Kidney (tissue), 14 donors: ENCODE data around the gene COPS7A. TPM values are rescaled to one million over a fixed set of nuclear protein-coding genes. Genes with fewer than 3 reads are reported as not detected.

Experiments used
- DNase-seq, 5 donors: peaks; one replicate each; pipeline ENCODE4 v3.0.0-alpha.2; 2013 to 2020
- FAIRE-seq: peaks from 2 replicates; lab custom pipeline; 2012; peaks lifted over from hg19 to GRCh38; lab: Jason Lieb, UNC
- H3K27ac ChIP-seq, 2 donors: one replicate each; pipeline ENCODE4 v1.7.0; 2013; ENCODE audit warnings: low read depth in 2 of 2, low read length in 2 of 2, inconsistent platforms in 1 of 2
- H3K27me3 ChIP-seq: one replicate; pipeline ENCODE4 v1.7.1; 2013; ENCODE audit warnings: low read length, inconsistent platforms; ENCODE audit not compliant: control insufficient read depth, insufficient read depth
- H3K36me3 ChIP-seq, 3 donors: one replicate each; pipeline versions ENCODE4 v1.7.0 to v1.7.1; 2013; ENCODE audit warnings: low read length in 3 of 3, control low read depth in 1 of 3, inconsistent platforms in 1 of 3; ENCODE audit not compliant: insufficient read depth in 3 of 3, control insufficient read depth in 2 of 3
- H3K4me1 ChIP-seq, 3 donors: one replicate each; pipeline versions ENCODE4 v1.7.0 to v1.7.1; 2013; ENCODE audit warnings: low read length in 3 of 3, inconsistent platforms in 1 of 3, low read depth in 1 of 3; ENCODE audit not compliant: control insufficient read depth in 2 of 3, insufficient read depth in 2 of 3
- H3K4me3 ChIP-seq, 3 donors: one replicate each; pipeline versions ENCODE4 v1.7.0 to v1.8.1; 2013; ENCODE audit warnings: low read length in 3 of 3, control low read depth in 1 of 3, inconsistent platforms in 1 of 3
- H3K9ac ChIP-seq, 3 donors: one replicate each; pipeline versions ENCODE4 v1.7.0 to v1.7.1; 2013; ENCODE audit warnings: low read length in 3 of 3, control low read depth in 1 of 3, inconsistent platforms in 1 of 3
- H3K9me3 ChIP-seq, 3 donors: one replicate each; pipeline versions ENCODE4 v1.7.0 to v1.7.1; 2013; ENCODE audit warnings: low read length in 3 of 3, control low read depth in 1 of 3, inconsistent platforms in 1 of 3; ENCODE audit not compliant: control insufficient read depth in 2 of 3, insufficient read depth in 1 of 3
- CTCF ChIP-seq: IDR thresholded peaks from 3 replicates; pipeline ENCODE4 v1.5.1; 2012; ENCODE audit warnings: mild to moderate bottlenecking, moderate library complexity, borderline replicate concordance; ENCODE audit not compliant: insufficient read depth; ENCODE audit errors: extremely low read depth
- intact Hi-C: fragments of 100-400 bp; cut with DNase I; formaldehyde crosslinking; loops from one replicate; pipeline ENCODE4 v1.11.1; 2022
- polyA plus RNA-seq: library from polyadenylated mRNA; stranded (reverse); fragments of 350-450 nt; fragmentation: Illumina TruSeq; extraction: RNeasy Lipid Tissue Mini Kit (QIAGEN cat#74804); gene quantifications from one replicate; pipeline ENCODE4 v1.2.3, GENCODE V29; 2014; ENCODE audit warnings: low read depth, low replicate concordance; ENCODE audit not compliant: insufficient read depth
- total RNA-seq: library from RNA; stranded (reverse); fragmentation: NEBNext Ultra II Directional; extraction: Animal tissue kit (Norgen Biotek cat#: 25700); gene quantifications from one replicate; pipeline ENCODE4 v1.2.1, GENCODE V29; 2021
- donor health status: control.
- donor health status: control.
- donor health status: control.
- donor health status: control.
- donor health status: control.
- donor health status: DM: yes; HTN: yes; CAD: no.
- donor health status: Normal renal cell carcinoma (clear cell type).

The COPS7A gene
- total and polyA plus RNA-seq, 2 donors from 2014 or later, result 71.9 to 94.1 TPM

GRCh38 chr12:6766651-6767349 lies 43.0 kb downstream of the COPS7A start:
- peaks cover 0 to 4% (median 3%) of the 10 kb centered on the region in 3 donors for H3K36me3 ChIP-seq
- H3K27me3 ChIP-seq, result no peaks in the 10 kb centered on the region
- no peaks in the 10 kb centered on the region for H3K9me3 ChIP-seq
- peak overlapping the region; percentile 60 to 82 (median 76) for H3K9ac ChIP-seq
- H3K27ac ChIP-seq, result peak overlapping the region; percentile 82 to 85
- FAIRE-seq (no peak), DNase-seq (peak; percentile 88 to 94 (median 90))
- peaks cover 5 to 32% (median 25%) of the 10 kb centered on the region in 3 donors for H3K4me1 ChIP-seq
- intact Hi-C loops, result no loop called here
- H3K4me3 ChIP-seq, result peak overlapping the region; percentile 65 to 91 (median 79)
- TF ChIP-seq CTCF, result peak; percentile 81

GRCh38 chr12:6767353-6768319 lies 43.8 kb downstream of the COPS7A start:
- Histone ChIP-seq H3K27me3 (no peaks in the 10 kb centered on the region), H3K4me3 (peak overlapping the region; percentile 65 to 93 (median 91)), H3K9me3 (no peaks in the 10 kb centered on the region), H3K36me3 (peaks cover 0 to 4% (median 4%) of the 10 kb centered on the region in 3 donors), H3K4me1 (peaks cover 5 to 32% (median 25%) of the 10 kb centered on the region in 3 donors), H3K9ac (peak overlapping the region; percentile 76 to 85 (median 82)), H3K27ac (peak overlapping the region; percentile 81 to 85)
- intact Hi-C loops, result no loop called here
- no peak for TF ChIP-seq CTCF
- FAIRE-seq (no peak), DNase-seq (peak in 4 of 5 donors; percentile 40 to 80 (median 62))

- Histone ChIP-seq H3K4me1 (peaks cover 2 to 30% (median 22%) of the 10 kb centered on the region in 3 donors), H3K27me3 (no peaks in the 10 kb centered on the region), H3K9me3 (no peaks in the 10 kb centered on the region), H3K4me3 (peak overlapping the region; percentile 65 to 93 (median 91)), H3K9ac (peak overlapping the region; percentile 24 to 63 (median 46)), H3K36me3 (peaks cover 0 to 4% (median 4%) of the 10 kb centered on the region in 3 donors), H3K27ac (peak overlapping the region in 1 of 2 donors; percentile 33)
- no peak for TF ChIP-seq CTCF
- FAIRE-seq (no peak), DNase-seq (peak in 3 of 5 donors; percentile 36 to 69 (median 47))
- intact Hi-C loops, result no loop called here
These were observed 44.6 kb downstream of the COPS7A start for GRCh38 chr12:6768437-6768914.
